Spleen (tissue), 7 donors: ENCODE measurements around the gene SHTN1.

ENCODE experiments used
- POLR2A ChIP-seq, 3 donors: fragments of 450-650 bp; IDR thresholded peaks; one replicate each; pipeline ENCODE4 v1.5.1; 2017; ENCODE audit warnings: antibody characterized with exemption in 3 of 3, mild to moderate bottlenecking in 1 of 3
- POLR2AphosphoS5 ChIP-seq, 3 donors: sonication (generic); formaldehyde crosslinking; IDR thresholded peaks; one replicate each; pipeline ENCODE4 v1.5.1; 2017; ENCODE audit warnings: antibody characterized with exemption in 3 of 3
- TF ChIP-seq, protein P1 (sequence below), 11 experiments: fragments of 200-600 bp in 7 of 11; fragments of 450-650 bp in 4 of 11; sonication (generic) in 4 of 11; IDR thresholded peaks in 8 of 11; conservative IDR thresholded peaks in 3 of 11; 1 replicate in 7 of 11; 2 replicates in 4 of 11; pipeline versions ENCODE4 v1.4.0 to v1.8.0; 2016 to 2021; ENCODE audit warnings: antibody characterized with exemption in 11 of 11, inconsistent platforms in 4 of 11, mild to moderate bottlenecking in 1 of 11
- donor health status: DM: no; HTN: no; CAD: no; lungs with moderate emphysema.
- donor health status: DM: no; HTN: no; CAD: no.
- donor health status: DM: no; HTN: no; CAD: no.

DNA sequence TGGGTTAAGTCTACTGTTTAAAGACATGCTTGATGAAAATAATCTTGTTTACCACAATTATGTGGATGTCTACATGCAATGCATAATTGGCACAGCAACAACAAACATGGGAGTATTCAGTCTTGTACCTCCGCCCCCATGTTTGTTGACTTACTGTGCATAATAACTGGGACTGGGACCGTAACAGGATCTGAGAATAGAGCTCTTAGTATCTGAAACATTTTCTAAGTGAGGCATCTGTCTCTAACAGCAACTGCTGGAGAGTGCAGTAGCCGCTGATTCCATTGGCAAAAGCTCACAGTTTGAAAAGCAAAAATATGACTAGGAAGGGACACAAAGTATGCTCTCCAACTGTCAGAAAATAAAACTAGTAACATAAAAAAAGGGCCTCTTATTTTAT is 94.1 kb downstream of the SHTN1 start:
- TF ChIP-seq POLR2A (IDR thresholded peaks at IDR 0.05) = no peak
- TF ChIP-seq, protein P1, sequence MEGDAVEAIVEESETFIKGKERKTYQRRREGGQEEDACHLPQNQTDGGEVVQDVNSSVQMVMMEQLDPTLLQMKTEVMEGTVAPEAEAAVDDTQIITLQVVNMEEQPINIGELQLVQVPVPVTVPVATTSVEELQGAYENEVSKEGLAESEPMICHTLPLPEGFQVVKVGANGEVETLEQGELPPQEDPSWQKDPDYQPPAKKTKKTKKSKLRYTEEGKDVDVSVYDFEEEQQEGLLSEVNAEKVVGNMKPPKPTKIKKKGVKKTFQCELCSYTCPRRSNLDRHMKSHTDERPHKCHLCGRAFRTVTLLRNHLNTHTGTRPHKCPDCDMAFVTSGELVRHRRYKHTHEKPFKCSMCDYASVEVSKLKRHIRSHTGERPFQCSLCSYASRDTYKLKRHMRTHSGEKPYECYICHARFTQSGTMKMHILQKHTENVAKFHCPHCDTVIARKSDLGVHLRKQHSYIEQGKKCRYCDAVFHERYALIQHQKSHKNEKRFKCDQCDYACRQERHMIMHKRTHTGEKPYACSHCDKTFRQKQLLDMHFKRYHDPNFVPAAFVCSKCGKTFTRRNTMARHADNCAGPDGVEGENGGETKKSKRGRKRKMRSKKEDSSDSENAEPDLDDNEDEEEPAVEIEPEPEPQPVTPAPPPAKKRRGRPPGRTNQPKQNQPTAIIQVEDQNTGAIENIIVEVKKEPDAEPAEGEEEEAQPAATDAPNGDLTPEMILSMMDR (IDR thresholded peaks at IDR 0.05 in 8 of 11, conservative IDR thresholded peaks at IDR 0.05 in 3 of 11) = no peak
- TF ChIP-seq POLR2AphosphoS5 (IDR thresholded peaks at IDR 0.05) = no peak
